ENCODE results near the gene BCL6B. TPM values are rescaled to one million over a fixed set of nuclear protein-coding genes. Genes with fewer than 3 reads are reported as not detected.
"Not testable (repeated sequence)": the region's sequence is repeated elsewhere in the genome, so short reads cannot be mapped to it uniquely, and the experiment has no call there.

The BCL6B gene
- total RNA-seq, 1 experiment from 2014 or later = 0.02 TPM

DNA sequence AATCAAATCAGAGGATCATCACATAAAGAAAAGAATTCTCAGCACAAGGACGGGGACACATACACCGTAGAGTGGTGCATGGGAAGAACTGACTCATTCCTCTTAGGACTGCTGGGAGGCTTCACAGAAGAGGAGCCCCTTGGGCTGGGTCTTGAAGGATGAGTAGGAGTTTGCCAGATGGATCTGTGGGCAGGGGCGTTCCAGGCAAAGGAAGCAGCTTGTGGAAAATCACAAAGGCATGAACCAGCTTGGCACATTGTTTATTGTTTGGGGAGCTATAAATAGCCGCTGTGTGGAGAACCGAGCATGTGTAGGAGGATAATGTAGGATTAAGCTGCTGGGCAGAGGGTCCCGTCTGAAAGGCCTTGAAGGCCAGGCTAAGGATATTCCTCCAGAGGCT lies 26.1 kb downstream of the BCL6B start:
- DNase-seq = no peak
- Histone ChIP-seq H3K27me3 (no peaks in the 10 kb centered on the region), H3K4me1 (no peaks in the 10 kb centered on the region), H3K9me3 (replicated peaks) (no peaks in the 10 kb centered on the region), H3K36me3 (no peaks in the 10 kb centered on the region), H3K4me3 (no peak overlapping the region), H3K27ac (no peak overlapping the region)

DNA sequence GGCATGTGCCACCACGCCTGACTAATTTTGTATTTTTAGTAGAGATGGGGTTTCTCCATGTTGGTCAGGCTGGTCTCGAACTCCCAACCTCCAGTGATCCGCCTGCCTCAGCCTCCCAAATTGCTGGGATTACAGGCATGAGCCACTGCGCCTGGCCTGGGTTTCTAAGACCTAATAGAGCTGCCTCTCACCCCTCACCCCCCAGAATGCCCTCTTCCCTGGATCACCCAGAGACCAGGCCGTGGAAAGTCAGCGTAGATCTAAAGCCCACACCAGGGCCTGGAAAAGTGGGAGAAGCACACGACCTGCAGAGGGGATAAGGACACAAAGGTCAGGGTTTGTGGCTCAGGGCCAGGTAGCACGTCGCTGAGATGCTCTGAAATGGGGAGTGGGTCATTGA lies 27.7 kb downstream of the BCL6B start:
- not testable (repeated sequence) for H3K27me3 ChIP-seq; H3K4me3 ChIP-seq; H3K27ac ChIP-seq; DNase-seq; H3K4me1 ChIP-seq; H3K36me3 ChIP-seq; H3K9me3 ChIP-seq (replicated peaks)

DNA sequence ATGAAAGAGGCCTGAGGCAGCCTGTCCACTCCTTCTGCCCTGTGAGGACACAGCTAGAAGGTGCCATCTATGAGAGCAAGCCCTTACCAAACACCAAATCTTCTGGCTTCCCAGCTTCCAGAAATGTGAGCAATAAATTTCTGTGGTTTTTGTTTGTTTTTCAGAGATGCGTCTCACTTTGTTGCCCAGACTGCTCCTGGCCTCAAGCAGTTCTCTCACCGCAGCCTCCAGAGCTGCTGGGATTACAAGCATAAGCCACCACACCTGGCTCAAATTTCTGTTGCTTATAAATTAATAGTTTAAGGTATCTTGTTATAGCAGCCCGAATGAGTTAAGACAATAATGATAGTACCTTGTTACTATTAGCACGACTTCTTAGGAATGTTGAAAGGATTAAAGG lies 33.5 kb downstream of the BCL6B start:
- H3K27me3 ChIP-seq = no peaks in the 10 kb centered on the region
- DNase-seq = no peak
- H3K9me3 ChIP-seq (replicated peaks) = no peaks in the 10 kb centered on the region
- no peaks in the 10 kb centered on the region for H3K4me1 ChIP-seq
- no peak overlapping the region for H3K4me3 ChIP-seq
- no peak overlapping the region for H3K27ac ChIP-seq
- H3K36me3 ChIP-seq = no peaks in the 10 kb centered on the region

DNA sequence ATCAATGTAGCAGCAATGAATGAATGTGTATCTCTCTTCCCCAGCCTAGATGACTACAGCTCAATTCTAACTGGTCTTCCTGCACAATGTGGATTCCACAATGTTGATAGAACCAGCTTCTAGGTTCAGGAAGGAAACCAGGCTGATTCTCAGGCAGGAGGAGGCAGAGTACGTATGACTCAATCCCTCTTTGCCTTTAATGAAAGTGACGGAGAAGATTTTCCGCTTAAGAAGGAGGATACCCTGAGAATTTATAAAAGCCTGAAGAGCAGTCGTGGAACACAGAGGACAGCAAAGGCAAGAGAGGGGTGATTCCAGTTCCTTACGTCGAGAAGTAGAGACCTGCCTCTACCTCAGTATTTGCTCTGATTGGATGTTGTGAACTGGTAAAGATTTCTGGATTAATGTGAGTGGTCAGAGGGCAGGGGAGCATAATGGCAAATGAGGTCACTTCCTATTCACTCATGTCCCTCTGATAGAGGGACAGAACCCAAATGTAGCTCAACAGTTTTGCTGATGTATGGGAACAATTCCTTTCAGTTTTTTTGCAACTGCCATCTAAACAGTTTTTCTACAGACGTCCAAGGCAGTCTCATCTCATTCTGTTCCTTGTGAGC lies 36.1 kb downstream of the BCL6B start:
- no peak for DNase-seq
- Histone ChIP-seq H3K9me3 (replicated peaks) (no peaks in the 10 kb centered on the region), H3K27ac (no peak overlapping the region)

DNA sequence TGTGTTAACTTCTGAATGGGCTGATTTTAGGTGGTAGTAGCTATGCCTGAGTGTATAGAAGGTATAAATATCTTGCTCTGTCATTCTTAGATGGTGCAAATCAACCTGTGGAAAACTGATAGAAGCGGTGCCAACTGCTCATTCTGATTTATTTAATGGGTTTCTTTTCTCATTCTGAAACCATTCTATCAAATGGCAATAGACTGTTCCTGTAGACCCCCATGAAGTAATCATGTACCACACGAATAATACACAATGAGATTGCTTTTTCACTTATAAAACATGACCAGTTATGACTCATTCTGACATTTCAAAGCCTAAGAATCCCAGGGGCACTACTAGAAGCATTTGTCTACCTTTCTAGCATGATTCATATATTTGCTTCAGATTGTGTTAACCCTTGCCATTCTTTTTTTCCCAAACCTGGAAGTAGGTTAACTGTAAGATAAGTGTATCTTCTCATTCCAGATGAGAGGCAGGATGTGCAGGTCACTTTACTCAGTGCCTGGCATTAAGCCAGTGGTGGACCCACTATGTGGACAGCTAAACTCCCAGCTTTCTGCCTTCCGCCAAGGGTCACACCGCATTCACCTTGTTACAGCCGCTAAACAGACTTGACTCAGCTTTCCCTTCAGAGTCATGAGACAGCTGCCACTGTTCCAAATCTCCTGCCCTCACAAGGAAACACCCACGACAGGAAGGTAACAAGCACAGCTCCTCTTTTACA lies 37.5 kb downstream of the BCL6B start:
- H3K36me3 ChIP-seq = no peaks in the 10 kb centered on the region
- H3K9me3 ChIP-seq (replicated peaks) = no peaks in the 10 kb centered on the region
- H3K4me1 ChIP-seq = no peaks in the 10 kb centered on the region
- no peak for DNase-seq
- H3K27me3 ChIP-seq = no peaks in the 10 kb centered on the region
- no peak overlapping the region for H3K27ac ChIP-seq
- no peak overlapping the region for H3K4me3 ChIP-seq

More for the DNA sequence above, 36.1 kb downstream of the BCL6B start:
- Histone ChIP-seq H3K27me3 (no peaks in the 10 kb centered on the region), H3K4me1 (no peaks in the 10 kb centered on the region), H3K36me3 (no peaks in the 10 kb centered on the region), H3K4me3 (no peak overlapping the region)

DNA sequence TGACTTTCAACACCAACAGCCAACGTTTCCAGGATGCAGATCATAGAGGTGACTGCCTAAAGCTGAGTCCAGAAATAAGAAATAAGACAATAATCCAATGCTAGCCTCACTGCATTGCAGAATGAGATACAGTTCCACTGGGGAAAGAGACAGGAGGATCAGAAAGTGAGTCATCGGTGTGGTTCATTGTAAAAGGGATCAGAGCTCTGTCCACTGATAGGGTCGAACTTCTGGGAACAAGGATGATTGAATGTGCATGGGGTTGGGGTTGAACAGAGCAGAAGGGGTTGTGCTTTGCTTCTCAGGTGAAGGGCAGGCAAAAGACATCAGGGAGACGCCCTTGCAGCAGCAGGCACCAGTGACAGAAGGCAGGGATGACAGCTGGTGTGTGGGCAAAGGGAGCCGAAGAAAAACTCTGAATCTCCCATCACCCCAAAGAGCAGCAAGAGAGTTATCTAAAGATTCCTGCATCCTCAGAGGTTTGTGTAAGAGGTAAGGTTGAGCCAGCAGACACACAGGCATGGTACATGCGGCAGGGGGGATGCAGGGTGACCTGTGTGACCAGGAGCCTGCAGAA lies 40.8 kb downstream of the BCL6B start:
- no peak for DNase-seq
- Histone ChIP-seq H3K9me3 (replicated peaks) (no peaks in the 10 kb centered on the region), H3K27me3 (no peaks in the 10 kb centered on the region), H3K4me3 (no peak overlapping the region), H3K27ac (no peak overlapping the region), H3K36me3 (no peaks in the 10 kb centered on the region), H3K4me1 (no peaks in the 10 kb centered on the region)

DNA sequence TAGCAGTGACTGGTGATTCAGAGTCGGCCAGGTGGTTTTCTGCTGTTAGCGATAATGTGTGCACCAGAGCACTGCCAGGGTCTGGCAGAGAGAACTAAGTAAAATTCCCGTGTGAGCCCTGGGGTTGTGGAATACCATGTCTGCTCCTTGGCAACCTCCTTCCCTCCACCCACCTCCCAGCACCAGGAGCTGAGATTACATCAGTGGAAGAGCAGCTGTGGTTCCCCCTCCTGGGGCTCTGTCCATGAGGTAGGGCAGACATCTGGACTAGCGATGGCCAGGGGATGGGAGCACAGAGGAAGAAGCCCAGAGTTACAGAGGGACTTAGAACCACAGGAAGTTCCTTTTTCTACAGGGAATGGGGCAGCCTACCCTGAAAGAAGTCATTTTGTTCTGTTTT lies 41.4 kb downstream of the BCL6B start:
- H3K27ac ChIP-seq = no peak overlapping the region
- no peak for DNase-seq
- H3K9me3 ChIP-seq (replicated peaks) = no peaks in the 10 kb centered on the region
- no peaks in the 10 kb centered on the region for H3K27me3 ChIP-seq
- no peaks in the 10 kb centered on the region for H3K36me3 ChIP-seq
- H3K4me1 ChIP-seq = no peaks in the 10 kb centered on the region
- no peak overlapping the region for H3K4me3 ChIP-seq

DNA sequence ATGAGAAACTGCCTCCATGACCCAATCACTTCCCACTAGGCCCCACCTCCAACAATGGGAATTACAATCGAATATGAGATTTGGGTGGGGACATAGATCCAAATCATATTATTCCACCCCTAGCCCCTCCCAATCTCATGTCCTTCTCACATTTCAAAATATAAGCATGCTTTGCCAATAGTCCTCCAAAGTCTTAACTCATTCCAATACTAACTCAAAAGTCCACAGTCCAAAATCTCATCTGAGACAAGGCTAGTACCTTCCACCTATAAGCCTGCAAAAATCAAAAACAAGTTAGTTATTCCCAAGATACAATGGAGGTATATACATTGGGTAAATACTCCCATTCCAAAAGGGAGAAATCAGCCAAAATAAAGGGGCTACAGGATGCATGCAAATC lies 44.3 kb downstream of the BCL6B start:
- Histone ChIP-seq H3K27ac (no peak overlapping the region), H3K4me1 (no peaks in the 10 kb centered on the region), H3K27me3 (no peaks in the 10 kb centered on the region), H3K4me3 (no peak overlapping the region), H3K9me3 (replicated peaks) (no peaks in the 10 kb centered on the region), H3K36me3 (no peaks in the 10 kb centered on the region)
- DNase-seq = no peak

DNA sequence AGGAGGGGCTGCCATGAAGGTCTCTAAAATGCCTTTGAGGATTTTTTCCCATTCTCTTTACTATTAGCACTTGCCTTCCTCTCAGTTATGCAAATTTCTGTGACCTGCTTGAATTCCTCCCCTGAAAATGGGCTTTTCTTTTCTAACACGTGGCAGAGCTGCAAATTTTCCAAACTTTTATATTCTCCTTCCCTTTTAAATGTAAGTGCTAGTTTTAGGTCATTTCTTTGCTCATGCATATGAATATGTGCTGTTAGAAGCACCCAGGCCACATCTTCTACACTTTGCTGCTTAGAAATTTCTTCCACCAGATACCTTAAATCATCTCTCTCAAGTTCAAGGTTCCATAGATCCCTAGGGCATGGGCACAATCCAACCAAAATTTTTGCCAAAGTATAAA lies 45.4 kb downstream of the BCL6B start:
- Histone ChIP-seq H3K36me3 (no peaks in the 10 kb centered on the region), H3K27ac (no peak overlapping the region), H3K4me3 (no peak overlapping the region), H3K27me3 (no peaks in the 10 kb centered on the region), H3K9me3 (replicated peaks) (no peaks in the 10 kb centered on the region), H3K4me1 (no peaks in the 10 kb centered on the region)
- no peak for DNase-seq

DNA sequence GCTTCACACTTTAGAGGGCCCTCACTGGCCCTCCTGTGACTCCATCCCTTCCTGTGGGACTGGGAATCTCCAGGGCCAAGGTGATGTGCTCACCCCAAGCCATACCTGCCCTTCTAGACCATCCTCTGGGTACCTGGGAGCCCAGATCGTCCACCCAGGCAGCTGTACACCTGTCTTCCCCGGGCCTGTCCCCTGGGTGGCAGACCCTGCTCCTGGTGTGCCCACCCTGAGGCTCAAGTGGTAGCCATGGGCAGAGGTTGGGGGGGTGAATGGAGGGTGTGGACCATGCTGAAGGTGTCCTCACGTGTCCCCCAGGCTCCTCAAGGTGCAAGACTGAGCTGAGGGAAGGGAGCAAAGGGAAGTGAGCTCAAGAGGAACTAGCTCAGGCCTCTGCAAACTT lies 47.9 kb downstream of the BCL6B start:
- DNase-seq = no peak
- Histone ChIP-seq H3K36me3 (no peaks in the 10 kb centered on the region), H3K4me1 (no peaks in the 10 kb centered on the region), H3K4me3 (no peak overlapping the region), H3K9me3 (replicated peaks) (no peaks in the 10 kb centered on the region), H3K27me3 (no peaks in the 10 kb centered on the region), H3K27ac (no peak overlapping the region)

DNA sequence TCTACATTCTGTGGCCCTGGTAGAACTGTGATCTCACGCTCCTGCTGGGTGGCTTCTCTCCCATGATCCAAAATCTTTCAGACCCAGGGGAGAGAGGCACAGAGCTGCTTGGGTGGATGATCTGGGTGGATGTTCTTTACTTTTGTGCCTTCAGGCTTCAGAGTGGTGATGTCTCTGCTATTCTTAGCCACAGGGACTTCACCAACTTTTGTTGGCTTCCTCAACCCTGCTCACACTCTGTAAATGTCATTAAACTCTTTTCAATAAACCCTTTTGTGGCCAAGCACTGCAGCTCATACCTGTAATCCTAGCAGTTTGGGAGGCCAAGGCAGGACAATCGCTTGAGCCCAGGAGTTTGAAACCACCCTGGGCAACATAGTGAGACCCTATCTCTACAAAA lies 49.6 kb downstream of the BCL6B start:
- H3K4me1 ChIP-seq = no peaks in the 10 kb centered on the region
- H3K27ac ChIP-seq = no peak overlapping the region
- H3K4me3 ChIP-seq = no peak overlapping the region
- H3K9me3 ChIP-seq (replicated peaks) = no peaks in the 10 kb centered on the region
- no peak for DNase-seq
- H3K27me3 ChIP-seq = no peaks in the 10 kb centered on the region
- H3K36me3 ChIP-seq = no peaks in the 10 kb centered on the region

DNA sequence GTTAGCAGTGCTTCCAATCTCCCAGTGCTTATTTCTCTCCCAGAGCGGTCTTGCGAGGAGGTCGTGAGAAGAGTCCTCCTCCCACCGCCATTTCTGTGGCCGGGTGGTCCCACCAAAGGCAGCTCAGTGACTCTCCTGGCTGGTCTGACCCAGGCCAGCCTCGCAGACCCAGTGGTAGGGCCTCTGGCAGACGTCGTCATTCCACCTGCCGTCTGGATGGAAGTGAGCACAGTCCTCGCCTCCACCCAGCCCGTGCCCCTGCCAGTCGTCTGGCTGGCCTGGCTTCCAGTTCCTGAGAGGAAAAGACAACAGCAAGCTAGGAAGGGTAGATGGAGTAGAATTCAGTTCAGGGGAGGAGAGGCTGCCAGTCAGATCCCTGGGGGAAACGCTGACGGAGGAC lies 52.1 kb downstream of the BCL6B start:
- Histone ChIP-seq H3K9me3 (replicated peaks) (no peaks in the 10 kb centered on the region), H3K36me3 (no peaks in the 10 kb centered on the region), H3K4me1 (no peaks in the 10 kb centered on the region), H3K27me3 (no peaks in the 10 kb centered on the region), H3K4me3 (no peak overlapping the region), H3K27ac (no peak overlapping the region)
- DNase-seq = no peak

DNA sequence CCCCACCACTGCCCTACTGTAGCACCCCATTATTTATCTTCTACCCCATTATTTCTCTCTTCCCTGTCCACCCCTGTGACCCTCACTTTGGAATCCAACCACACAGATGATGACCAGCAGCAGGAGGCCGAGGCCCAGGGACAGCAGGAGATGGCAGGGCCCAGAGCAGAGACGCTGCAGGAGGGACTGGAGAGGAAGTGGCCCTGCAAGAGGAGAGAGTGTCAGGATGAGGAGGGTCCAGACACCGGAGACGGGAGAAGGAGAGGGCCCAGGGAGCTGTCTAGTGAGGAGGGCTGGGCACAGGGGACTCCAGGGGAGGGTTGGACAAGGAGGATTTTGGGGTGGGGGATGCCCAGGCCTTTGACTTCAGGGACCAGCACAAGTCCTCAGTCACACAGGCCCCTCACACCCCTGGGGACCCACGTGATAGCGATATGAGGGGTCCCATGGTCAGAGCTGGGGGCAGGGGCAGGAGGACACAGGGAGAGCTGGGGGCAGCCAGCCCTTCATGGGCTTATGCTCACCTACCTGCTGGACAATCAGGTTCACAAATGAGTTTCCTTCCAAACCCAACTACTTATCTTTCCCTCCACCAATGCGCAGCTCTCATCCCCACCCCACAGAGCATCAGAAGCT lies 55.2 kb downstream of the BCL6B start:
- no peak overlapping the region for H3K4me3 ChIP-seq
- no peaks in the 10 kb centered on the region for H3K36me3 ChIP-seq
- H3K4me1 ChIP-seq = no peaks in the 10 kb centered on the region
- no peaks in the 10 kb centered on the region for H3K27me3 ChIP-seq
- DNase-seq = no peak
- no peak overlapping the region for H3K27ac ChIP-seq
- no peaks in the 10 kb centered on the region for H3K9me3 ChIP-seq (replicated peaks)

DNA sequence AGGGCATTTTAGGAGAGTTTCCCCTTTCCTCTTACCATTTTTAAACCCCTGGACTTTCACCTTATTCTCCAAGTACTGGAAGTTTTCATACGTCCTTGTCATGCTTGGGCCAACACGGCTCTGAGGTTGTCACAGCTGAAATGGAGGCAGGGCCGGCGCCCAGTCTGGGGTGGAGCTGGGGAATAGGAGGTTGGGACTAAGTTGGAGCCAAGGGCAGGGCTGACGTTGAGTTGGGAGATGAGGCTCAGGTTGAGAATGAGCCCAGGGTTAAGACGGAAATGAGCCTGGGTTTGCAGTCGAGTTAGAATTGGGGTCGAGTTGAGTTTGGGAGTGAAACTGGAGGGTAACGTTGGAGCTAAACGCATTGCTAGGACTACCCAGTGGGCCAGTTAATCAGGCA lies 55.9 kb downstream of the BCL6B start:
- Histone ChIP-seq H3K36me3 (no peaks in the 10 kb centered on the region), H3K4me3 (no peak overlapping the region), H3K9me3 (replicated peaks) (no peaks in the 10 kb centered on the region), H3K4me1 (no peaks in the 10 kb centered on the region), H3K27me3 (no peaks in the 10 kb centered on the region), H3K27ac (no peak overlapping the region)
- no peak for DNase-seq

Measured in SJCRH30 (cell line).